Fibroblast of skin of left quadriceps (primary cell): ENCODE data around the gene SLC9B1.
A peak's percentile ranks its signal among the peaks of the same experiment; 100 is the strongest.
"Not testable (repeated sequence)": the region's sequence is repeated elsewhere in the genome, so short reads cannot be mapped to it uniquely, and the experiment has no call there.

Experiments
- DNase-seq, 2 experiments: peaks; one replicate each; pipeline ENCODE4 v3.0.0-alpha.2; 2013; ENCODE audit warnings: low read depth in 2 of 2

The SLC9B1 gene

DNA sequence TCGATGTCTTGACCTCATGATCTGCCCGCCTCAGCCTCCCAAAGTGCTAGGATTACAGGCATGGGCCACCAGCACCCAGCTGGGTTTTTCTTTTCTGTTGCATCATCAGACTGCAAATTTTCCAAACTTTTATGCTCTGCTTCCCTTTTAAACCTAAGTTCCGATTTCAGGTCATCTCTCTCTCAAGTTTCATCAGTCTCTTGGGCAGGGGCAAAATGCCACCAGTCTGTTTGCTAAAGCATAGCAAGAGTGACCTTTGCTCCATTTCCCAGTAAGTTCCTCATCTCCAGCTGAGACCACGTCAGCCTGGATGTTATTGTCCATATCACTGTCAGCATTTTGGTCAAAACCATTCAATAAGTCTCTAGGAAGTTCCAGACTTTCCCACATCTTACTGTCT is 141.2 kb downstream of the SLC9B1 start:
- DNase-seq, result not testable (repeated sequence)

- not testable (repeated sequence) for DNase-seq
Observed at GRCh38 chr4:102877477-102878106, 141.9 kb downstream of the SLC9B1 start.

- no peak for DNase-seq
Observed at GRCh38 chr4:102871772-102872171, 147.7 kb downstream of the SLC9B1 start.

- DNase-seq, result no peak
Observed at GRCh38 chr4:102869569-102870197, 149.8 kb downstream of the SLC9B1 start.

- DNase-seq, result peak; percentile 76 to 79
Observed at GRCh38 chr4:102868781-102869568, 150.5 kb downstream of the SLC9B1 start, which contains the start of gene CISD2. Gene CISD2 (plus strand): TSS chr4:102868992. CDS start chr4:102869085, 93 bp downstream.

GRCh38 chr4:102868153-102868780 is 151.2 kb downstream of the SLC9B1 start:
- no peak for DNase-seq

DNA sequence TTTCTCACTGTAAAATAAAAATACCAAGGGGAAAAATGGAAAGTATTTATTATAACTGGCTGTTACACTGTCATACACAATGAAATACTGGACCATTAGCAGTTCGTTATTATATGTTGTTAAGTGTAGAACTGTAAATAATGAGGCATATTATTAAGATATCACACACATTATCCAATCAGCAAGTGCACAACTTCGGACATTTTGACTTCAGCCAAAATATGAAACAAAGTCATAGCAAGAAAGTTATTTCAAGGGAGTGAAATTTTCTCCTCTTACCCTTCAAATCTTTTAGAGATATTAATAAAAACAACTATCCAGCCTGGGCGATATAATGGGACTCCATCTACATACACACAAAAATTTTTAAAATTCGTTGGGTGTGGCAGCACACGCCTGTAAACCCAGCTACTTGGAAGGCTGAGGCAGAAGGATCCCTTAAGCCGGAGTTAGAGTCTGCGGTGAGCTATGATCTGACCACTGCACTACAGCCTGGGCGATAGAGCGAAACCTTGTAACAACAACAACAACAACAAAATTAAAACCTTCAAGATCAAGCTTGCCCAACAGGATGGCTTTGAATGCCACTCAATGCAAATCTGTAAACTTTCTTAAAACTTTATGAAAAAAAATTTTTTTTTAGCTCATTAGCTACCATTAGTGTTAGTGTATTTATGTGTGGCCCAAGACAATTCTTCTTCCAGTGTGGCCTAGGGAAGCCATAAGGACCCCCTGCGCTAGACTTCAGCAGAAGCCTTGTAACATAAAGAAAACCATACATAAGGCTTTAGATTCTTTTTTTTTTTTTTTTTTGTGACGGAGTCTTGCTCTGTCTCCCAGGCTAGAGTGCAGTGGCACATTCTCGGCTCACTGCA is 152.0 kb downstream of the SLC9B1 start:
- no peak for DNase-seq

GRCh38 chr4:102865327-102865726 is 154.2 kb downstream of the SLC9B1 start:
- DNase-seq, result not testable (repeated sequence)

- DNase-seq, result no peak
Observed at GRCh38 chr4:102862747-102863146, 156.8 kb downstream of the SLC9B1 start.

GRCh38 chr4:102862016-102862415 is 157.5 kb downstream of the SLC9B1 start:
- no peak for DNase-seq

DNA sequence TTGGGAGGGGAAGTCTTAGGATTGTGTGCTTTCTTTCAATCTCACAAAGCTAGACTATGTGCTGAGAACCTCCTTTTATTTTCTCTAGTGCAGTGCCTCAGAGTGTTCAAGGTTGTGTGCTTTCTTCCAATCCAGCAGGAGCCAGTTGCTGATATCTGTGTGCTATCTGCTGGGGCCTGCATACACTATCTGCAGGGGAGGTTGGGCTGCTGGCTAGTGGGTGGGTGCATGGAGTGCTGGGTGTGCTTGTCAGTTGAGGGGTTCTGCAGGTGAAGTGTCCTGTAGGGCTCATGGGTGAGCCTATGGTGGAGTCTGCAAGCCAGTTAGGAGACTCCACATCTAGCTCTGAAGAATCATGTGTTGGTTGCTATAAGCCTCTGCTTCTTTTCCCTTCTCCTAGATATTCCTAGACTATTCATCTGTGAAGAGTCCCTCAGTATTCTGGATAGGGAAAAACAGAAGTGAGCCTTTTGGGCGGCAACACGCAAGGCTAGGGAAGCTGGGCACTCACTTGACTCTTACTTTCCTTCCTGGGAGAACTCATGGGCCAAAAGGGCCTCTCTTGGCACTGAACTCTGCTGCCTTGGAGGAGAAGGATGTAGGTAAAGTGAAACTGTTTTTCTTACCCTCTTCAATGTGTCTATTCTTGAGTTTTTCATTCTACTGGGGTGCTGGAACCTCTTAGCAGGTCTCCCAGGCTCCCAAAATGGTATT is 158.7 kb downstream of the SLC9B1 start:
- DNase-seq, result no peak

GRCh38 chr4:102858828-102859464 is 160.6 kb downstream of the SLC9B1 start:
- DNase-seq, result no peak
